IPS-20b (cell line): ENCODE results near the gene MAGI2.

Experiments used
- H3K27ac ChIP-seq: one replicate; pipeline ENCODE4 v1.5.1; 2013; ENCODE audit warnings: low read length
- H3K27me3 ChIP-seq: 2 replicates; pipeline ENCODE4 v1.6.1; 2013; ENCODE audit warnings: mild to moderate bottlenecking, low read length, inconsistent platforms; ENCODE audit not compliant: insufficient read depth
- H3K36me3 ChIP-seq: 2 replicates; pipeline ENCODE4 v1.6.1; 2013; ENCODE audit warnings: low read depth, mild to moderate bottlenecking, inconsistent platforms, low read length, moderate library complexity; ENCODE audit not compliant: insufficient read depth
- H3K4me1 ChIP-seq: 2 replicates; pipeline ENCODE4 v1.6.1; 2013; ENCODE audit warnings: mild to moderate bottlenecking, control low read depth, inconsistent platforms, low read length, moderate library complexity; ENCODE audit not compliant: insufficient read depth
- H3K4me3 ChIP-seq: 2 replicates; pipeline ENCODE4 v1.5.1; 2013; ENCODE audit warnings: mild to moderate bottlenecking, low read length, inconsistent platforms
- H3K9ac ChIP-seq: 2 replicates; pipeline ENCODE4 v1.6.1; 2013; ENCODE audit warnings: low read depth, mild to moderate bottlenecking, inconsistent platforms, low read length, moderate library complexity
- H3K9me3 ChIP-seq: 2 replicates; pipeline ENCODE4 v1.6.1; 2013; ENCODE audit warnings: mild to moderate bottlenecking, low read depth, low read length, inconsistent platforms; ENCODE audit not compliant: insufficient read depth

Gene MAGI2

GRCh38 chr7:78734626-78735025 lies 718.8 kb downstream of the MAGI2 start:
- H3K9me3 ChIP-seq, result no peaks in the 10 kb centered on the region
- H3K9ac ChIP-seq, result no peak overlapping the region
- H3K27me3 ChIP-seq, result no peaks in the 10 kb centered on the region
- H3K36me3 ChIP-seq, result no peaks in the 10 kb centered on the region
- no peak overlapping the region for H3K27ac ChIP-seq
- H3K4me3 ChIP-seq, result no peak overlapping the region
- H3K4me1 ChIP-seq, result no peaks in the 10 kb centered on the region

- Histone ChIP-seq H3K9me3 (no peaks in the 10 kb centered on the region), H3K4me1 (peaks cover 17% of the 10 kb centered on the region; the same call in 1 of the 2 replicates), H3K27ac (no peak overlapping the region), H3K36me3 (no peaks in the 10 kb centered on the region), H3K9ac (no peak overlapping the region), H3K4me3 (no peak overlapping the region), H3K27me3 (no peaks in the 10 kb centered on the region)
These were observed 733.4 kb downstream of the MAGI2 start for GRCh38 chr7:78720066-78720465.

- no peaks in the 10 kb centered on the region for H3K27me3 ChIP-seq
- H3K9me3 ChIP-seq, result no peaks in the 10 kb centered on the region
- H3K27ac ChIP-seq, result no peak overlapping the region
- no peak overlapping the region for H3K9ac ChIP-seq
- H3K4me3 ChIP-seq, result no peak overlapping the region
- peaks cover 17% of the 10 kb centered on the region; the same call in 1 of the 2 replicates for H3K4me1 ChIP-seq
- no peaks in the 10 kb centered on the region for H3K36me3 ChIP-seq
These were observed 735.3 kb downstream of the MAGI2 start for GRCh38 chr7:78718212-78718611.

GRCh38 chr7:78716876-78717275 lies 736.6 kb downstream of the MAGI2 start:
- H3K9ac ChIP-seq, result peak overlapping the region; percentile 45; the same call in 1 of the 2 replicates
- no peaks in the 10 kb centered on the region for H3K9me3 ChIP-seq
- H3K27ac ChIP-seq, result peak overlapping the region; percentile 26
- no peak overlapping the region for H3K4me3 ChIP-seq
- no peaks in the 10 kb centered on the region for H3K27me3 ChIP-seq
- H3K36me3 ChIP-seq, result no peaks in the 10 kb centered on the region
- peaks cover 23% of the 10 kb centered on the region; the same call in 1 of the 2 replicates for H3K4me1 ChIP-seq

GRCh38 chr7:78714356-78714755 lies 739.1 kb downstream of the MAGI2 start:
- no peak overlapping the region for H3K27ac ChIP-seq
- H3K27me3 ChIP-seq, result no peaks in the 10 kb centered on the region
- H3K4me3 ChIP-seq, result no peak overlapping the region
- H3K36me3 ChIP-seq, result no peaks in the 10 kb centered on the region
- H3K9me3 ChIP-seq, result no peaks in the 10 kb centered on the region
- peaks cover 28% of the 10 kb centered on the region; the same call in 1 of the 2 replicates for H3K4me1 ChIP-seq
- no peak overlapping the region for H3K9ac ChIP-seq

GRCh38 chr7:78712111-78712510 lies 741.4 kb downstream of the MAGI2 start:
- Histone ChIP-seq H3K9ac (0 out of 2 replicates have a peak overlapping the region, but pooled peaks have one; percentile 5), H3K9me3 (no peaks in the 10 kb centered on the region), H3K4me3 (no peak overlapping the region), H3K4me1 (peaks cover 25% of the 10 kb centered on the region; the same call in 1 of the 2 replicates), H3K36me3 (no peaks in the 10 kb centered on the region), H3K27me3 (no peaks in the 10 kb centered on the region), H3K27ac (no peak overlapping the region)

DNA sequence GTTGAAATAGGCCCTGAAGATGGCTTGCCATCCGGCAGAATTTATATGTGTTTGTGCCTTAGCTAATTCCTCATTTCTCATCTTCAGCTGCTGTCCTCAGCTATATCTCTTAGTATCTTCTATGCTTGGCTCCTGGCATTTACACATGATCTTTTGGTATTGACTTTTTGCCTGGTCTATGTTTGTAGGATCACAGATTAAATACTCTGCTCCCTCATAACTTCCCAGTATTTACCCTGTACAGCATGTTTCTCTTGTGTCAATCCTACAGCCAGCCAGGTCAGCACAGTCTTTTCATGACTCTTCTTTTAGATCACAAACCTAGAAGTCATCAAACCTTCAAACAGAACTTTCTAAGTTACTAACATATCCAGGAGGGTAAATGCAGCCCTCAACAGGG lies 743.8 kb downstream of the MAGI2 start:
- Histone ChIP-seq H3K36me3 (no peaks in the 10 kb centered on the region), H3K27ac (no peak overlapping the region), H3K4me3 (no peak overlapping the region), H3K9me3 (no peaks in the 10 kb centered on the region), H3K27me3 (no peaks in the 10 kb centered on the region), H3K4me1 (peaks cover 11% of the 10 kb centered on the region; the same call in 1 of the 2 replicates), H3K9ac (no peak overlapping the region)

GRCh38 chr7:78704504-78704903 lies 749.0 kb downstream of the MAGI2 start:
- Histone ChIP-seq H3K4me1 (no peaks in the 10 kb centered on the region), H3K27ac (no peak overlapping the region), H3K4me3 (no peak overlapping the region), H3K9me3 (no peaks in the 10 kb centered on the region), H3K27me3 (no peaks in the 10 kb centered on the region), H3K9ac (no peak overlapping the region), H3K36me3 (no peaks in the 10 kb centered on the region)

- H3K9me3 ChIP-seq, result no peaks in the 10 kb centered on the region
- no peaks in the 10 kb centered on the region for H3K36me3 ChIP-seq
- H3K4me3 ChIP-seq, result no peak overlapping the region
- no peaks in the 10 kb centered on the region for H3K27me3 ChIP-seq
- H3K4me1 ChIP-seq, result no peaks in the 10 kb centered on the region; the same call in 1 of the 2 replicates
- H3K9ac ChIP-seq, result no peak overlapping the region
- H3K27ac ChIP-seq, result no peak overlapping the region
These were observed 750.1 kb downstream of the MAGI2 start for GRCh38 chr7:78703391-78703790.

- peaks cover 3% of the 10 kb centered on the region; the same call in 1 of the 2 replicates for H3K4me1 ChIP-seq
- no peaks in the 10 kb centered on the region for H3K9me3 ChIP-seq
- no peak overlapping the region for H3K4me3 ChIP-seq
- no peaks in the 10 kb centered on the region for H3K27me3 ChIP-seq
- no peak overlapping the region for H3K27ac ChIP-seq
- H3K9ac ChIP-seq, result no peak overlapping the region
- H3K36me3 ChIP-seq, result no peaks in the 10 kb centered on the region
These were observed 750.7 kb downstream of the MAGI2 start for GRCh38 chr7:78702770-78703169.

- no peaks in the 10 kb centered on the region for H3K9me3 ChIP-seq
- H3K4me1 ChIP-seq, result peaks cover 3% of the 10 kb centered on the region; the same call in 1 of the 2 replicates
- H3K9ac ChIP-seq, result no peak overlapping the region
- H3K4me3 ChIP-seq, result no peak overlapping the region
- no peaks in the 10 kb centered on the region for H3K27me3 ChIP-seq
- H3K36me3 ChIP-seq, result no peaks in the 10 kb centered on the region
- no peak overlapping the region for H3K27ac ChIP-seq
These were observed 757.6 kb downstream of the MAGI2 start for GRCh38 chr7:78695826-78696225.

- H3K27me3 ChIP-seq, result no peaks in the 10 kb centered on the region
- H3K27ac ChIP-seq, result no peak overlapping the region
- no peak overlapping the region for H3K4me3 ChIP-seq
These were observed 761.9 kb downstream of the MAGI2 start for GRCh38 chr7:78691584-78691983.

More at GRCh38 chr7:78691584-78691983, 761.9 kb downstream of the MAGI2 start:
- H3K36me3 ChIP-seq, result no peaks in the 10 kb centered on the region
- H3K9ac ChIP-seq, result no peak overlapping the region
- no peaks in the 10 kb centered on the region for H3K9me3 ChIP-seq
- H3K4me1 ChIP-seq, result no peaks in the 10 kb centered on the region
